H1 (cell line): ENCODE data around the gene ANO9. TPM values are rescaled to one million over a fixed set of nuclear protein-coding genes. Genes with fewer than 3 reads are reported as not detected.
A peak's percentile ranks its signal among the peaks of the same experiment; 100 is the strongest.

Experiments used
- CTCF ChIA-PET: fragments of 300-600 bp; sonication (Branson Sonifier 250); formaldehyde crosslinking; loops from one replicate; lab custom pipeline; 2021; ENCODE audit not compliant: partially characterized antibody; lab: Charles Lee
- POLR2A ChIA-PET: fragments of 300-600 bp; sonication (Branson Sonifier 250); formaldehyde crosslinking; loops from one replicate; lab custom pipeline; 2021; ENCODE audit warnings: inconsistent platforms; ENCODE audit not compliant: partially characterized antibody; lab: Charles Lee
- DNase-seq, 2 experiments: peaks; one replicate each; pipeline versions ENCODE4 v3.0.0 to v3.0.0-alpha.2; 2010 to 2022; ENCODE audit warnings: low spot score in 2 of 2, low read depth in 1 of 2, mixed read lengths in 1 of 2
- FAIRE-seq: peaks from 2 replicates; lab custom pipeline; 2011; peaks lifted over from hg19 to GRCh38; lab: Jason Lieb, UNC
- H2AFZ ChIP-seq: 2 replicates; pipeline ENCODE4 v1.8.1; 2012; ENCODE audit warnings: low read length, inconsistent platforms
- H2AK5ac ChIP-seq: 2 replicates; pipeline ENCODE4 v1.6.1; 2013; ENCODE audit warnings: low read depth, low read length
- H2BK120ac ChIP-seq: replicated peaks from 2 replicates; pipeline ENCODE3; 2013; ENCODE audit warnings: low read depth, low read length, inconsistent platforms
- H2BK12ac ChIP-seq: 2 replicates; pipeline ENCODE4 v1.6.1; 2013; ENCODE audit warnings: low read depth, low read length
- H2BK15ac ChIP-seq: 2 replicates; pipeline ENCODE4 v1.6.1; 2013; ENCODE audit warnings: low read length
- H2BK20ac ChIP-seq: 2 replicates; pipeline ENCODE4 v1.6.1; 2013; ENCODE audit warnings: low read length
- H2BK5ac ChIP-seq: 2 replicates; pipeline ENCODE4 v1.6.1; 2013; ENCODE audit warnings: low read depth, low read length
- H3K14ac ChIP-seq: 2 replicates; pipeline ENCODE4 v1.6.1; 2013; ENCODE audit warnings: inconsistent platforms; ENCODE audit not compliant: insufficient read length
- H3K18ac ChIP-seq: 2 replicates; pipeline ENCODE4 v1.6.1; 2013; ENCODE audit warnings: low read length; ENCODE audit errors: extremely low read depth
- H3K23ac ChIP-seq: 2 replicates; pipeline ENCODE4 v1.6.1; 2013; ENCODE audit warnings: inconsistent platforms; ENCODE audit not compliant: insufficient read length
- H3K23me2 ChIP-seq: 2 replicates; pipeline ENCODE4 v1.6.1; 2013; ENCODE audit warnings: low read depth, low read length
- H3K27ac ChIP-seq: 2 replicates; pipeline ENCODE4 v1.6.1; 2011; ENCODE audit warnings: low read depth, low read length, inconsistent platforms
- H3K27me3 ChIP-seq, 4 experiments: replicated peaks in 1 of 4; 1 replicate in 1 of 4; 2 replicates in 3 of 4; pipeline versions ENCODE4 v1.6.1 to v1.8.1; 2011 to 2013; ENCODE audit warnings: low read length in 3 of 4, mild to moderate bottlenecking in 3 of 4, inconsistent platforms in 2 of 4, mixed read lengths in 2 of 4, moderate library complexity in 1 of 4; ENCODE audit not compliant: control insufficient read depth in 3 of 4, insufficient read depth in 3 of 4; ENCODE audit errors: extremely low read depth in 1 of 4
- H3K36me3 ChIP-seq, 4 experiments: 2 replicates each; pipeline versions ENCODE4 v1.6.1 to v1.8.1; 2011 to 2013; ENCODE audit warnings: mild to moderate bottlenecking in 4 of 4, low read length in 3 of 4, moderate library complexity in 2 of 4, control low read depth in 1 of 4, inconsistent platforms in 1 of 4; ENCODE audit not compliant: insufficient read depth in 4 of 4, control insufficient read depth in 2 of 4
- H3K4ac ChIP-seq: replicated peaks from 2 replicates; pipeline ENCODE3; 2013; ENCODE audit warnings: low read length, low read depth, mixed read lengths, inconsistent platforms; ENCODE audit not compliant: insufficient read length
- H3K4me1 ChIP-seq, 4 experiments: replicated peaks in 1 of 4; 1 replicate in 1 of 4; 2 replicates in 3 of 4; pipeline versions ENCODE4 v1.6.1 to v1.8.1; 2011 to 2013; ENCODE audit warnings: low read length in 3 of 4, inconsistent platforms in 2 of 4, mixed read lengths in 1 of 4; ENCODE audit not compliant: insufficient read depth in 4 of 4, control insufficient read depth in 3 of 4
- H3K4me2 ChIP-seq, 2 experiments: 2 replicates each; pipeline versions ENCODE4 v1.6.1 to v1.8.1; 2011 to 2013; ENCODE audit warnings: low read depth in 2 of 2, low read length in 2 of 2, control low read depth in 1 of 2, inconsistent platforms in 1 of 2, mild to moderate bottlenecking in 1 of 2; ENCODE audit not compliant: insufficient read depth in 1 of 2
- H3K4me3 ChIP-seq, 4 experiments: fragments of 200-600, 300-600 bp in 1 of 4; sonication (generic), shearing (Covaris generic), sonication (Bioruptor Twin) in 1 of 4; 2 replicates each; pipeline versions ENCODE4 v1.5.1 to v1.8.1; 2011 to 2016; ENCODE audit warnings: low read length in 4 of 4, low read depth in 3 of 4, control low read depth in 2 of 4, inconsistent platforms in 2 of 4, mild to moderate bottlenecking in 2 of 4, mixed read lengths in 1 of 4, moderate library complexity in 1 of 4; ENCODE audit not compliant: insufficient read depth in 2 of 4; ENCODE audit errors: extremely low read depth in 1 of 4
- H3K56ac ChIP-seq: replicated peaks from 2 replicates; pipeline ENCODE3; 2013; ENCODE audit warnings: low read depth, mild to moderate bottlenecking, mixed read lengths, low read length, inconsistent platforms; ENCODE audit not compliant: insufficient read length
- H3K79me1 ChIP-seq: 2 replicates; pipeline ENCODE4 v1.6.1; 2013; ENCODE audit warnings: low read depth, low read length, control low read depth
- H3K79me2 ChIP-seq, 2 experiments: 2 replicates each; pipeline versions ENCODE4 v1.6.1 to v1.8.1; 2012 to 2013; ENCODE audit warnings: low read length in 2 of 2, mild to moderate bottlenecking in 2 of 2, inconsistent platforms in 1 of 2; ENCODE audit not compliant: insufficient read depth in 2 of 2, control insufficient read depth in 1 of 2
- H3K9ac ChIP-seq, 4 experiments: replicated peaks in 1 of 4; 1 replicate in 1 of 4; 2 replicates in 3 of 4; pipeline versions ENCODE4 v1.6.1 to v1.8.1; 2011 to 2013; ENCODE audit warnings: low read depth in 3 of 4, low read length in 3 of 4, control low read depth in 2 of 4, mild to moderate bottlenecking in 2 of 4, moderate library complexity in 2 of 4, inconsistent platforms in 1 of 4; ENCODE audit errors: extremely low read depth in 1 of 4
- H3K9me3 ChIP-seq, 2 experiments: 2 replicates each; pipeline versions ENCODE4 v1.6.1 to v1.8.1; 2012 to 2013; ENCODE audit warnings: mild to moderate bottlenecking in 2 of 2, moderate library complexity in 2 of 2, control low read depth in 1 of 2, inconsistent platforms in 1 of 2, low read depth in 1 of 2, low read length in 1 of 2, mixed read lengths in 1 of 2; ENCODE audit not compliant: insufficient read depth in 2 of 2
- H4K20me1 ChIP-seq, 2 experiments: replicated peaks in 1 of 2; 2 replicates each; pipeline versions ENCODE3 to v1.8.1; 2011 to 2013; ENCODE audit warnings: inconsistent platforms in 2 of 2, low read length in 2 of 2, mild to moderate bottlenecking in 1 of 2; ENCODE audit not compliant: insufficient read depth in 2 of 2, control insufficient read depth in 1 of 2
- H4K5ac ChIP-seq: 2 replicates; pipeline ENCODE4 v1.6.1; 2013; ENCODE audit warnings: low read length, low read depth, mixed read lengths, inconsistent platforms; ENCODE audit not compliant: insufficient read length
- H4K8ac ChIP-seq: 2 replicates; pipeline ENCODE4 v1.8.0; 2013; ENCODE audit warnings: mild to moderate bottlenecking, moderate library complexity, low read length, inconsistent platforms; ENCODE audit not compliant: insufficient read depth; ENCODE audit errors: extremely low read depth
- H4K91ac ChIP-seq: replicated peaks from 2 replicates; pipeline ENCODE3; 2013; ENCODE audit warnings: low read length, mixed read lengths, inconsistent platforms; ENCODE audit not compliant: insufficient read length
- CTCF ChIP-seq, 3 experiments: IDR thresholded peaks; 1 replicate in 2 of 3; 2 replicates in 1 of 3; pipeline versions ENCODE4 v1.5.1 to v1.6.1; 2011; ENCODE audit warnings: low read length in 3 of 3, mild to moderate bottlenecking in 3 of 3, inconsistent platforms in 2 of 3, low read depth in 1 of 3, moderate library complexity in 1 of 3; ENCODE audit not compliant: insufficient read depth in 1 of 3; ENCODE audit errors: control extremely low read depth in 1 of 3
- RFX5 ChIP-seq: IDR thresholded peaks from 2 replicates; pipeline ENCODE4 v1.6.1; 2011; ENCODE audit warnings: low read depth, low read length, improper control_type of control experiment, borderline replicate concordance
- WGBS, 2 experiments: shearing (Covaris generic) in 1 of 2; methylation state at CpG; one replicate each; pipeline versions ENCODE4 v1.1.6 to v1.1.7; 2013 to 2015; ENCODE audit warnings: low lambda C conversion rate in 2 of 2, mixed read lengths in 2 of 2, inconsistent platforms in 1 of 2, low coverage in 1 of 2, missing lambda C conversion rate in 1 of 2; ENCODE audit not compliant: insufficient replicate concordance in 2 of 2, insufficient coverage in 1 of 2, insufficient read length in 1 of 2; ENCODE audit errors: extremely low coverage in 1 of 2, missing lambda C conversion rate in 1 of 2; 5-methylcytosine and 5-hydroxymethylcytosine counted together
- polyA plus RNA-seq, 7 experiments: library from polyadenylated mRNA; depleted of rRNA in 3 of 7; stranded (reverse) in 5 of 7; unstranded in 2 of 7; fragments of >200 nt in 5 of 7; fragments of 200-250 nt in 2 of 7; gene quantifications; 1 replicate in 5 of 7; 2 replicates in 1 of 7; 4 replicates in 1 of 7; pipeline versions ENCODE4 v1.2.1 to v1.2.3, GENCODE V29; 2011 to 2013; ENCODE audit warnings: missing spikeins in 2 of 7, mixed read lengths in 2 of 7
- total RNA-seq: library from RNA; stranded (reverse); fragmentation: NEBNext Ultra II Directional; extraction: Animal tissue kit (Norgen Biotek cat#: 25700); gene quantifications from 2 replicates; pipeline ENCODE4 v1.2.1, GENCODE V29; 2021

The ANO9 gene
- total and polyA plus RNA-seq, 2 of the 8 experiments (the other 6 are each of a cell fraction or from before 2014, with no cell fraction given): 20.0 to 20.7 TPM

GRCh38 chr11:472272-472671, 30.5 kb upstream of the ANO9 start:
- Histone ChIP-seq H2BK15ac (no peak overlapping the region), H2BK20ac (no peak overlapping the region), H4K91ac (no peak overlapping the region), H2AK5ac (no peak overlapping the region), H3K56ac (no peak overlapping the region), H3K9me3 (no peaks in the 10 kb centered on the region), H2BK5ac (no peak overlapping the region), H4K5ac (no peak overlapping the region), H3K27ac (no peak overlapping the region), H3K4ac (no peak overlapping the region), H3K23me2 (no peaks in the 10 kb centered on the region), H2AFZ (no peak overlapping the region), H4K8ac (no peak overlapping the region), H3K9ac (no peak overlapping the region), H3K18ac (no peak overlapping the region), H3K79me2 (peaks cover 7 to 42% of the 10 kb centered on the region in 2 experiments), H3K4me1 (peaks cover 0 to 10% (median 6%) of the 10 kb centered on the region in 4 experiments; a peak in 6 of 7 replicates), H3K27me3 (no peaks in the 10 kb centered on the region), H2BK120ac (no peak overlapping the region), H4K20me1 (peaks cover 0 to 9% of the 10 kb centered on the region in 2 experiments), H3K14ac (no peak overlapping the region), H2BK12ac (no peak overlapping the region), H3K79me1 (peaks cover 16% of the 10 kb centered on the region), H3K4me3 (no peak overlapping the region), H3K36me3 (peaks cover 0 to 7% (median 2%) of the 10 kb centered on the region in 4 experiments; a peak in 2 of 8 replicates), H3K23ac (no peak overlapping the region), H3K4me2 (no peak overlapping the region)
- FAIRE-seq (no peak), DNase-seq (peak in 1 of 2 experiments; percentile 49)
- 90% methylated on average over 10 of the region's 13 CpGs; no CpG with 5 or more reads in 1 of the 2 experiments for WGBS, 2 experiments
- CTCF ChIA-PET: interaction anchor here (0.7 to 4.0 kb wide), 13 partner anchors 8 to 109 kb away, joined by 3 to 32 read pairs (median 5); partner anchors contain the start of gene PTDSS2
- POLR2A ChIA-PET: interaction anchor here (1.3 to 2.0 kb wide), 3 partner anchors 19 to 30 kb away, joined by 3 to 6 read pairs (median 6); no protein-coding TSS in a partner anchor
- TF ChIP-seq CTCF (IDR thresholded peaks at IDR 0.05; ENCODE audit: control extremely low read depth in 1 of 3, insufficient read depth in 1 of 3, low read depth in 1 of 3, low read length in 3 of 3) (peak in 1 of 3 experiments; percentile 52; a peak in 2 of 4 replicates), RFX5 (no peak)
